ENCODE measurements around the gene PRRC2C.

DNA sequence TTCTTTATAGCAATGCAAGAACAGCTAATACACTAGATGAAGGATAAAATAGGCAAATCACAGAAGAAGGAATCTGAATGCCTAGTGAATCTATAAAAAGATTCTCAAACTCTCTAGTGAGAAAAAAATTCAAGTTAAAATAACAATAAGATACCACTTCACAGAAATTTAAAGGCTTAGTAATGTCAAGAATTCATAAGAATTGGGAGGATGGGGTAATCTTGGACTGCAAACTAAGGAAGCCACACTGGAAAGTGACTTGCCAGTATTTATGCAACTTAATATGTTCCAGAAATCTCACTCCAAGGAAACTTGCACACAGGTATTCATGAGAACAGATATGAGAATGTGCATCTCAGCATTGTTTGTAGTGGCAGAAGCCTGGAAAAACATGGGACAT lies 38.9 kb upstream of the PRRC2C start:
- TF ChIP-seq CTCF (IDR thresholded peaks at IDR 0.05) (no peak), POLR2A (IDR thresholded peaks at IDR 0.05) (no peak)
